Activated CD4-positive, alpha-beta T cell treated with anti-CD3 and anti-CD28 coated beads, Interleukin-2, amount 10 ng/mL, durations not matched to agents 7 days and 5 days (primary cell): ENCODE data around the gene LRRC46. TPM values are rescaled to one million over a fixed set of nuclear protein-coding genes. Genes with fewer than 3 reads are reported as not detected.
A peak's percentile ranks its signal among the peaks of the same experiment; 100 is the strongest.

Source experiments
- CTCF ChIA-PET: fragments of 350-600 bp; sonication (Branson Sonifier 250); formaldehyde crosslinking; loops from one replicate; lab custom pipeline; 2021; ENCODE audit warnings: antibody characterized with exemption; lab: Charles Lee
- POLR2A ChIA-PET: fragments of 350-600 bp; sonication (Branson Sonifier 250); formaldehyde crosslinking; loops from one replicate; lab custom pipeline; 2021; ENCODE audit warnings: antibody characterized with exemption; lab: Charles Lee
- DNase-seq: peaks from one replicate; pipeline ENCODE4 v3.0.0-alpha.2; 2020
- H3K27ac Mint-ChIP-seq: one replicate; pipeline ENCODE4 v1.8.0; 2021; ENCODE audit warnings: mild to moderate bottlenecking, moderate library complexity, mixed read lengths
- H3K27me3 Mint-ChIP-seq: one replicate; pipeline ENCODE4 v1.8.0; 2021; ENCODE audit warnings: mixed read lengths
- H3K36me3 Mint-ChIP-seq: one replicate; pipeline ENCODE4 v1.8.0; 2021; ENCODE audit warnings: low read depth, mixed read lengths
- H3K4me1 Mint-ChIP-seq: one replicate; pipeline ENCODE4 v1.8.0; 2021; ENCODE audit warnings: mixed read lengths
- H3K4me3 Mint-ChIP-seq: one replicate; pipeline ENCODE4 v1.8.0; 2021; ENCODE audit warnings: mild to moderate bottlenecking, moderate library complexity, mixed read lengths
- H3K9me3 Mint-ChIP-seq: one replicate; pipeline ENCODE4 v1.8.0; 2021; ENCODE audit warnings: mixed read lengths
- total RNA-seq, 2 experiments: library from RNA; stranded (reverse); gene quantifications; one replicate each; pipeline ENCODE4 v1.2.3, GENCODE V29; 2021

Gene LRRC46
- total RNA-seq, 2 experiments from 2014 or later = 0.79 to 1.4 TPM

- ChIA-PET POLR2A (interaction anchor here (1.0 kb wide), 1 partner anchor 52 kb away, joined by 3 read pairs; no protein-coding TSS in a partner anchor), CTCF (interaction anchor here (0.7 to 19.1 kb wide), 15 partner anchors 9 to 180 kb away, joined by 3 to 344 read pairs (median 6); partner anchors contain the start of genes LRRC46, MRPL10, SP2 and SP6)
- Mint-ChIP-seq H3K36me3 (peaks cover 5% of the 10 kb centered on the region), H3K27ac (peak overlapping the region; percentile 36), H3K4me1 (peaks cover 43% of the 10 kb centered on the region), H3K4me3 (peak overlapping the region; percentile 98), H3K27me3 (peaks cover 9% of the 10 kb centered on the region), H3K9me3 (no peaks in the 10 kb centered on the region)
- DNase-seq = no peak
Observed at GRCh38 chr17:47840001-47840741, 8.7 kb downstream of the LRRC46 start.

GRCh38 chr17:47840742-47841487 lies 9.4 kb downstream of the LRRC46 start, which contains the start of gene SCRN2:
SCRN2 (minus strand) TSS chr17:47841273; CDS start chr17:47840843, 430 bp downstream.
- Mint-ChIP-seq H3K9me3 (no peaks in the 10 kb centered on the region), H3K27me3 (peaks cover 17% of the 10 kb centered on the region), H3K27ac (peak within 1 kb of the TSS; percentile 91), H3K4me1 (peaks cover 37% of the 10 kb centered on the region), H3K36me3 (peaks cover 3% of the 10 kb centered on the region), H3K4me3 (peak within 1 kb of the TSS; percentile 98)
- ChIA-PET POLR2A (interaction anchor here (1.0 kb wide), 1 partner anchor 51 kb away, joined by 3 read pairs; no protein-coding TSS in a partner anchor), CTCF (interaction anchor here (0.6 to 19.1 kb wide), 31 partner anchors 9 to 179 kb away, joined by 3 to 344 read pairs (median 5); partner anchors contain the start of genes LRRC46, MRPL10, SP2 and SP6)
- peak; percentile 87 for DNase-seq

DNA sequence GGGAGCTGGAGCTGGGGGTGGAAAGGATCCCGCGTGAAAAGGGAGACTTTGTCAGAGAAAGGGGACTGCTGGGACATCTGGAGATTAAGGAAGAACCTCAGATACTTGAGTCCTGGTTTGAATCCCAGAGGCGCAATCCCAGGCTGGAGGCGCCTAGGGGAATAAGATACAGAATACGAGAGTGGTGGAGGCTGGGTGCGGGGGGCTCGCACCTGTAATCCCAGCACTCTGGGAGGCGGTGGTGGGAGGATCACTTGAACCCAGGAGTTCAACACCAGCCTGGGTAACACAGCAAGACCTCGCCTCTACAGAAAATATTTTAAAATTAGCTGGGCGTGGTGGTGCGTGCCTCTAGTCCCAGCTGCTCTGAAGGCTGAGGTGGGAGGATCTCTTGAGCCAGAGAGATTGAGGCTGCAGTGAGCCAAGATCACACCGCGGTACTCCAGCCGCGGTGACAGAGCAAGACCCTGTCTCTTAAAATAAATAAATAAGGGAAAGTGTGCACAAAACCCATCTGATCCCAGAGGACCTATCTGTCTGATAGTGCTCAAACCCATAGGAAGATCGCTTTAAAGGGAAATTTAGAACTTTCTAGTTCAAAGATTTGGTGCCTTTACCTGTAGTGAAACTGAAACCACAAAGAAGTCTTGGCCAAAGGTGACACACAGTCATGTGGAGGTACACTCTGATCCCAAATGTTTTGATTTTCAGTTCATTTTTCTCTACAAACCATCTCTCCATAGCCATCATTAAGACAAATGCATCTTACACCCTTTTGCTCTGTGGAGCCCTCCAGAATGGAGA lies 10.2 kb downstream of the LRRC46 start:
- peaks cover 37% of the 10 kb centered on the region for H3K4me1 Mint-ChIP-seq
- peak overlapping the region; percentile 91 for H3K27ac Mint-ChIP-seq
- H3K27me3 Mint-ChIP-seq = peaks cover 24% of the 10 kb centered on the region
- ChIA-PET POLR2A (interaction anchor here (1.0 kb wide), 1 partner anchor 50 kb away, joined by 3 read pairs; no protein-coding TSS in a partner anchor), CTCF (interaction anchor here (0.6 to 19.1 kb wide), 30 partner anchors 8 to 194 kb away, joined by 3 to 344 read pairs (median 5); partner anchors contain the start of genes LRRC46, MRPL10, SP2 and SP6)
- no peak for DNase-seq
- H3K9me3 Mint-ChIP-seq = no peaks in the 10 kb centered on the region
- peak overlapping the region; percentile 98 for H3K4me3 Mint-ChIP-seq
- peaks cover 2% of the 10 kb centered on the region for H3K36me3 Mint-ChIP-seq

DNA sequence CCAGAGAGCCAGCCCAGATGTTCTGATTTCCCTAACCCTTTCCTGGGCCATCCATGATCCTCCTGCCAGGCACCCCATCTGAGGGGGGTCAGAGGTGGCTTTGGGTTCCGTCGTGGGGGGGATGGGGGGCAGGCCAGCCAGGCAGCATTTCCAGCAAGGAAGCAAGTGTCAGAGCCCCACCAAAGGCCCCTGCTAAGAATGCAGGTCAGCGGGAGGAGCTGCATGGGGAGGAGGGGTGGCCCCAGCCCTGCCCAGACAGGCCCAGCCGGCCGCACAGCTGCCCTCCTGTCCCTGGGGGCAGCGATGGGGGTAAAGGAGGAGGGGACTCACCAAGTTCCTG lies 11.9 kb downstream of the LRRC46 start:
- POLR2A ChIA-PET = no interaction called here
- Mint-ChIP-seq H3K4me1 (peaks cover 43% of the 10 kb centered on the region), H3K4me3 (no peak overlapping the region), H3K9me3 (no peaks in the 10 kb centered on the region), H3K27me3 (peaks cover 35% of the 10 kb centered on the region), H3K27ac (peak overlapping the region; percentile 60), H3K36me3 (no peaks in the 10 kb centered on the region)
- CTCF ChIA-PET = interaction anchor here (0.7 to 19.1 kb wide), 11 partner anchors 9 to 175 kb away, joined by 3 to 344 read pairs (median 7); partner anchors contain the start of genes CDK5RAP3, LRRC46, MRPL10 and SP2
- no peak for DNase-seq

DNA sequence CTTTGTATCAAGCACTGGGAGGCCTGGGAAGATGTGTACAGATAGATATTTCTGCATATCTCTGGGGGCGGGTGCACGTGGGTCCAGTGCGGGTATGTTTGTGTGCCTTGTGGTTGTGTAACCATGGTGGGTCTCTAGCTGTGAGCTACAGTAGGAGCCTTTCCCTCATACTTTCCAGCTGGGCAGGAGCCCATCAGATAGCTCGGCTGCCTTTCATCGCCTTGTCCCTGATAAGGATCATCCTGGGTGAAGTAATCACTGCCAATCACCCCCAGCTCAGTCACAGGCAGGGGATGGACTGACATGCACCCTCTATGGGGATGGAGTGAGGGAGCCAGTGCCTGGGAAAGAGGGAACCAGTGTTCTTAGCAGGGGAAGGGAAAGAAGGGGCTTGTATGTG lies 12.8 kb downstream of the LRRC46 start:
- H3K27me3 Mint-ChIP-seq = peaks cover 44% of the 10 kb centered on the region
- H3K27ac Mint-ChIP-seq = no peak overlapping the region
- H3K9me3 Mint-ChIP-seq = no peaks in the 10 kb centered on the region
- H3K4me3 Mint-ChIP-seq = no peak overlapping the region
- no peaks in the 10 kb centered on the region for H3K36me3 Mint-ChIP-seq
- ChIA-PET POLR2A (no interaction called here), CTCF (interaction anchor here (1.0 to 19.1 kb wide), 7 partner anchors 10 to 171 kb away, joined by 3 to 344 read pairs (median 9); partner anchors contain the start of genes CDK5RAP3, LRRC46, MRPL10 and SP2)
- no peak for DNase-seq
- peaks cover 39% of the 10 kb centered on the region for H3K4me1 Mint-ChIP-seq

DNA sequence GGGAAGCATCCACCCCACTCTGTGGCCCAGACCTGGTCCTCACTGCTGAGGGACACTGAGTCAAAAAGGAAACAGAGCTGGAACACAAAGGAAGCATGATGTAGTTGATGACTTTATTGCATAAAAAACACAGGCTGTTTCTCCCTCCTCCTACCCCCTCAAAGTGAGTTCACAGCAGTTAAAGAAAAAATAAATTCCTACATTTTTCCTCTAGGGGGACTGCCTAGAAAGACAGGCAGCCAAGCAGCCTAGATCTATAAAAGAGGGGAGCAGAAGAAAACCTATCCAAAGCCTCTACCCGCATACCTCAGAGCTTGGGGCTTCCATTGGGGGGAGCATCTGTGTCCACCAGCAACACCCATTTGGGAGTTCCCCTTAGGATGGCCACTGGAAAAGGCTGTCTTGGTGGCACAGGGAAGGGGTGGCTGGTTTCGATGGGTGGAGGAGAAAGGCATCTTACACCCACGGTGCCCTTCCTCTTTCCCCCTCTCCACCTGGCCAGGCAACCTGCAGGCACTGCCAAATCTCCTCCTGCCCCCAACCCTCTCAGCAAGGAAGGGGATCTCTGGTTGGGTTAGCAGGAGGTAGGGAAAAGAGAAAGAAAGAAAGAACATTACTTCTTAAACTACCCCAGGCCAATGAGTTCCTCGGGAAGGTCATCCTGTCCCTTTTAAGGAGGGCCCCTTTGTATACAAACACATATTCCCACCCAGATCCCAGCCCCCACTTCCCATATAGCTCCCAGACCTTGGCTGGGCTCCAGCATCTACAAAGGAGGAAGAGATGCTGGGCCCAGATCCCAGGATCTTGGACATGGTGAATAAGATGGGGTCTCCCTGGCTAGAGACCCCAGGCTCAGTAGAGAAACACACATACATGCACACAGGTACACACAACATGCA lies 13.6 kb downstream of the LRRC46 start:
- DNase-seq = no peak
- ChIA-PET CTCF (interaction anchor here (1.0 to 19.1 kb wide), 8 partner anchors 11 to 170 kb away, joined by 3 to 344 read pairs (median 6); partner anchors contain the start of genes CDK5RAP3, LRRC46, MRPL10 and SP2), POLR2A (no interaction called here)
- Mint-ChIP-seq H3K36me3 (no peaks in the 10 kb centered on the region), H3K4me1 (peaks cover 33% of the 10 kb centered on the region), H3K27me3 (peaks cover 52% of the 10 kb centered on the region), H3K27ac (no peak overlapping the region), H3K9me3 (no peaks in the 10 kb centered on the region), H3K4me3 (no peak overlapping the region)

DNA sequence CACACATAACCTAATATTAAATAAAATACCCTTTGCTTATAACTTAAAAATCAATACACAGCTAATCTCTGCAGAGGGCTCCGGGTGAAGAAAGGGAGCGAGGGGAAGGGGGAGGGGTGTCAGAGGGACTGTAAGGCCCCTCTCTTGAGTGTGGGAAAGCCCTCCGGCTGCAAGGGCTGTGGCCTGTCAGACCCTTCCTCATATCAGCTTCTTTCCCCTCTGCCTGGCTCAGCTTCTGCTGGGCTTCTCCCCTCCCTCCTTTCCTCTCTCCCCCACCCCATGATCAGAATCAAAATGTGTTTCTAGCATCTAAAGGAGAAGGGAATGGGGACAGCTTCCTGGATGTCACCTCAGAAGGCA lies 14.2 kb downstream of the LRRC46 start:
- Mint-ChIP-seq H3K27me3 (peaks cover 59% of the 10 kb centered on the region), H3K27ac (no peak overlapping the region), H3K4me3 (no peak overlapping the region), H3K4me1 (peaks cover 32% of the 10 kb centered on the region), H3K9me3 (no peaks in the 10 kb centered on the region), H3K36me3 (no peaks in the 10 kb centered on the region)
- ChIA-PET POLR2A (no interaction called here), CTCF (interaction anchor here (1.0 to 19.1 kb wide), 5 partner anchors 12 to 124 kb away, joined by 3 to 344 read pairs (median 19); partner anchors contain the start of genes CDK5RAP3 and SP2)
- no peak for DNase-seq

DNA sequence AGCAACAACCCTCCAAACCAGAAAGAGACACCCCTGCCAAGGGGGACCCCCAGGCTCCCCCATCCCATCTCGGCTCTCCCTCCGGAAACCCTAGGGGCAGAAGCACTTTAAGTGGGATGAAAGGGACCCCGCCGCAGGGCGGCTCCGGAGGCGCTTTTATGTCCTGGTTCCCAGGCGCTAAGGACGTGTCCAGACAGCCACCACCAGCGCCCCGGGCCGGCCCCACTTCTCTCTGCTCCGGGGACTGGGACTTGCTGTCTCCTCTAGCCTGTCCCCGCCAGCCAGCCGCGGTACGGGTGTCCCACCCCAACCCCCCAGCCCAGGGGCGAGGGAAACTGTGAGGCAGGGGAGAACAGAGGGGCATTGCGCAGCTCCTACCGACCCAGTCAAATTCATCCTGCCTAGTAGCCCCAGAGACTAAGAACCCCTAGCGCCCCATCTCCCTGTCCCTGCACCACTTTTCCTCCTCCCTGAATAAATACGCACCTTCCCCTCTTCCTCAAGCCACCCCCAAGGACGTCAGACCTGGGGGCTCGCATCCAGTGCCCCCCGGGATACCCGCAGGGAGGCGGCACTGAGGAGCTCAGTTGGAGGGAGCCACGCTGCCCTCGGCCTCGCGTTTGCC lies 15.4 kb downstream of the LRRC46 start:
- Mint-ChIP-seq H3K4me1 (peaks cover 26% of the 10 kb centered on the region), H3K4me3 (no peak overlapping the region), H3K36me3 (no peaks in the 10 kb centered on the region), H3K9me3 (no peaks in the 10 kb centered on the region), H3K27ac (no peak overlapping the region), H3K27me3 (peaks cover 66% of the 10 kb centered on the region)
- no peak for DNase-seq
- POLR2A ChIA-PET = interaction anchor here (0.6 kb wide), 1 partner anchor 18 kb away, joined by 4 read pairs; no protein-coding TSS in a partner anchor
- CTCF ChIA-PET = interaction anchor here (0.8 to 19.1 kb wide), 9 partner anchors 9 to 164 kb away, joined by 3 to 344 read pairs (median 4); partner anchors contain the start of genes CDK5RAP3 and SP2

- Mint-ChIP-seq H3K4me3 (no peak overlapping the region), H3K9me3 (no peaks in the 10 kb centered on the region), H3K4me1 (peaks cover 26% of the 10 kb centered on the region), H3K27me3 (peaks cover 73% of the 10 kb centered on the region), H3K36me3 (no peaks in the 10 kb centered on the region), H3K27ac (no peak overlapping the region)
- ChIA-PET CTCF (interaction anchor here (0.8 to 19.1 kb wide), 11 partner anchors 11 to 163 kb away, joined by 3 to 344 read pairs (median 4); partner anchors contain the start of genes CDK5RAP3 and SP2), POLR2A (no interaction called here)
- DNase-seq = peak; percentile 22
Observed at GRCh38 chr17:47847341-47848197, 16.1 kb downstream of the LRRC46 start.

GRCh38 chr17:47848198-47848513 lies 16.7 kb downstream of the LRRC46 start:
- Mint-ChIP-seq H3K36me3 (no peaks in the 10 kb centered on the region), H3K4me1 (peaks cover 21% of the 10 kb centered on the region), H3K27ac (no peak overlapping the region), H3K27me3 (peaks cover 79% of the 10 kb centered on the region), H3K9me3 (no peaks in the 10 kb centered on the region), H3K4me3 (no peak overlapping the region)
- ChIA-PET CTCF (interaction anchor here (0.5 to 19.1 kb wide), 9 partner anchors 10 to 130 kb away, joined by 3 to 344 read pairs (median 5); partner anchors contain the start of genes CDK5RAP3 and SP2), POLR2A (no interaction called here)
- DNase-seq = no peak
